Esophagus muscularis mucosa (tissue), 4 donors: ENCODE measurements around the gene MAPK8IP3.

ENCODE experiments used
- CTCF ChIP-seq, 3 experiments: fragments of 200-600 bp in 2 of 3; fragments of 450-650 bp in 1 of 3; sonication (generic) in 2 of 3; IDR thresholded peaks; one replicate each; pipeline ENCODE4 v1.5.1; 2017 to 2019; ENCODE audit warnings: antibody characterized with exemption in 3 of 3, mild to moderate bottlenecking in 2 of 3, moderate library complexity in 1 of 3
- EP300 ChIP-seq: sonication (generic); formaldehyde crosslinking; IDR thresholded peaks from one replicate; pipeline ENCODE4 v1.6.1; 2017; ENCODE audit warnings: antibody characterized with exemption
- POLR2A ChIP-seq: fragments of 450-650 bp; IDR thresholded peaks from one replicate; pipeline ENCODE4 v1.6.1; 2017; ENCODE audit warnings: antibody characterized with exemption, moderate library complexity, mild to moderate bottlenecking, low read depth
- POLR2AphosphoS5 ChIP-seq, 2 donors: sonication (generic); formaldehyde crosslinking; IDR thresholded peaks; one replicate each; pipeline ENCODE4 v1.6.1; 2017; ENCODE audit warnings: antibody characterized with exemption in 2 of 2

- TF ChIP-seq EP300, result no peak
- TF ChIP-seq CTCF (IDR thresholded peaks at IDR 0.05), result no peak
- no peak for TF ChIP-seq POLR2A
- TF ChIP-seq POLR2AphosphoS5 (IDR thresholded peaks at IDR 0.05), result no peak
These were observed 34.9 kb downstream of the MAPK8IP3 start for GRCh38 chr16:1740781-1741490.
